ENCODE results near the gene GFPT2. TPM values are rescaled to one million over a fixed set of nuclear protein-coding genes. Genes with fewer than 3 reads are reported as not detected.

GFPT2 gene
- total RNA-seq, 1 donor from 2014 or later: 20.0 TPM

DNA sequence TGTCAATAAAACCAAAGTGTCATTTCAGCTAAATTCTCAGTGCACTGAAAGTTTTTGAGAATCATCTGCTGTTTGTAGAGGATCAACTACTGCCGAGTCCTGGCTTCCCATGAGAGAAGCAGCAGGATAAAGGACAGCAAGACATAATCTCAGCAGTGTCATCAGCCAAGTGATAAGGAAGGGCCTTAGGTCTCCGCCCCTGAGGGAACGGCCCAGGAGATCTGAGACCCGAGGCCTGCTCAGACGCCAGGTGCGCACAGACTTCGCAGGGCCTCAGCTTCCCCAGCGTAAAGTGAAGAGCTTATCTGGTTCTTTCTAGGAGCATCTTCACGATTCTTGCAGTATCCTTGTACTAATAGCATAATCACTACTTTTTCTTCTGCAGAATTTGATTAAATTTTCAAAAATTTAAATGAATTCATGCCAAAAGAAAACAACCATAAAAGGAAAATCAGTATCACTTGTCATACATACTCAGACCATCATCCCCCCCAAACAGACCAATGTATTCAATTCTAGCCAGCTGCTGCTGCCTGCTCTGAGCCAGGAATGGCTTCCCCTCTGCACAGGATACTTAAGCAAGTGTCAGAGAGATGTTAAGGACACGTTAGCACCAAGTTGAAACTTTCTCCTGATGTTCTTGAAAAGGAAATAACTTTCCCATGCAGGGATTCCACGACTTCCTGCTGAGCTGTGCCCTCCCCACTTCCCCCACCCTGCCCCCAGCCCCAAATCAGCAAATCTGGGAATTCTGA lies 2.2 kb downstream of the GFPT2 start:
- DNase-seq (ENCODE audit: low spot score): no peak

DNA sequence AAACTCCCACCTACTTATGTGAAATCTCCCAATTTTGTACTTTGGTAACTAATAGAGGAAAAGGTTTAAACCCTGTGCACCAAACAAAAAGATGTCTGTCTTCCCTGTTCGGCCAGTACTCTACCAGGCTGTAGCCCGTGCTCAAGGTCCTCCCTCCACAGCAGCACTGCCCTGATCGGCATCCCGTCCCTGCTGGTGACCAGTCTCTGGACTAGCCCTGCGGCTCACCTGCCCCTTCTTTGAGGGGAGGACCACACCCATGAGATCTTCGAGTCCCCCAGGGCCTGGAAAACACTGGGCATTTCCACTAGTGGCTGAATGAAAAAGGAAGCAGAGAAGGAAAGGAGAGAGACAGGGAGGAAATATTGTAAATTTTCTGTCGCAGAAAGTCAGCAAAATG lies 2.8 kb downstream of the GFPT2 start:
- DNase-seq (ENCODE audit: low spot score): no peak

DNA sequence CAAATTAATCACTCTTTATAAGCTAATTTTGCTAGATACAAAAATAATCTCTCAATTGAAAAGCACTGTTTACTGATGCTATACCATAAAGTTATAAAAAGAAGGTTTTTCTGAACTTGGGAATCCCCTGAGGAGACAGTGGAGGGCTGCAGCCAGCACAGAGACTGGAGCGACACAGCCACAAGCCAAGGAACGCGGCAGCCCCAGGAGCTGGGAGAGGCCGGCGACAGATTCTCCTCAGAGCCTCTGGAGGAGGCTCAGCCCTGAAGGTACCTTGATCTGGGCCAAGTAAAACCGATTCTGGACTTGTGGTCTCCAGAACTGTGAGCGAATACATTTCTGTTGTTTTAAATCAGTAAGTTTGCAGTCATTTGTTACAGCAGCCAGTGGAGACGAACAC lies 3.7 kb downstream of the GFPT2 start:
- no peak for DNase-seq (ENCODE audit: low spot score)

DNA sequence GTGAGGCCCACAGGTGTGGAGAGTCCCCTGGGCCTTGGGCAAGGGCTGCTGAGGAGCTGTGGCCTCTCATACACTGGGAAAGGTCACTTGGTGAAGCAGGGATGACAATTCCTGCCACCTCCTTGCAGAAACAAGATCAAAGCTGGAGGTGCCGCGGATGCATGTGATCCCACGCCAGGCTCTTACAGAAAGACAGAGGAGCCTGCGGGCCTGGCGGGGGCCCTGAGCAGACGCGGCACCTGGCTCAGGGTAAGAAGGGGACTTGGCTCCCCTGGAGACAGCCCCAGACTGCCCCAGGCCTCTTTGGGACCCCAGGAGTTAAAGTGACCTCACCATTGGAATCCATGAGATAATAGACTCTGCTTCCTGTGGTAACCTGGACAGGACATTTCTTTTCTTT lies 4.8 kb downstream of the GFPT2 start:
- no peak for DNase-seq (ENCODE audit: low spot score)

DNA sequence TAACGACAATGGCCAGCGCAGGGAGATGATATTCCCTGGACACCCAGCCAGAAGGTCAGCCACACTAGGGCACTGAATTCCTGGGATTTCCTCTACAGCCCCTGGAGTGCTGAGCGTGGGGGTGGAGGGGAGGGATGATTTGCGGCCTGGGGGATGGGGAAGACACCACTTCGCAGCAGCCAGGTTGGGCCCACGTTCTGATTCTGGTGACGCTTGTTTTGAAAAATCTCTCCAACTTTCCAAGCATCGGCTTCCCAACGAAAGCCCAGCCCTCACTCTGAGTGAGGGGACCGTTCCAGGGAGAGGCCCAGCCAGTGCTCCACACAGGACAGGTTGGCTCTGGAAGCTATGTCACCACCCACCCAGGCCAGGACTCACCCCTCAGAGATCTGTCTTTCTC lies 5.4 kb downstream of the GFPT2 start:
- no peak for DNase-seq (ENCODE audit: low spot score)

DNA sequence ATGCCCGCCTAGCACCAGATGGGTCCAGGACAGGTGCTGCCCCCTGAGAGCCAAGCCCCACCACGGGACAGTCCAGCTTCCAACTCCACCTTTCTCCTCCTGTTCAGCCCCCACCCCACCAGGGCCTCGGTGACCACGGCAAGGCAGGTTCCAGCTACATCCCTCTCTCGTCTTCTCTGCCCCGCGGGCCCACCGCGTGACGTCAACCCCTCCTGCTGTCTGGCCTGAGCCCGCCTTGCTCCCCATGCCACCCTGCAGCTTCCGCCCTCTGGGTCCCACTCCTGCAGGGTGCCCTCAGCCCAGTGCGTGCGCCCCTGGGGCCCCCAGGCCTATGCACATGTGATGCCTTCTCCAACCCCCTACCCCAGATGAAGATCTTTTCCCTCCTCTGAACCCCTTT lies 6.8 kb downstream of the GFPT2 start:
- DNase-seq (ENCODE audit: low spot score): no peak

DNA sequence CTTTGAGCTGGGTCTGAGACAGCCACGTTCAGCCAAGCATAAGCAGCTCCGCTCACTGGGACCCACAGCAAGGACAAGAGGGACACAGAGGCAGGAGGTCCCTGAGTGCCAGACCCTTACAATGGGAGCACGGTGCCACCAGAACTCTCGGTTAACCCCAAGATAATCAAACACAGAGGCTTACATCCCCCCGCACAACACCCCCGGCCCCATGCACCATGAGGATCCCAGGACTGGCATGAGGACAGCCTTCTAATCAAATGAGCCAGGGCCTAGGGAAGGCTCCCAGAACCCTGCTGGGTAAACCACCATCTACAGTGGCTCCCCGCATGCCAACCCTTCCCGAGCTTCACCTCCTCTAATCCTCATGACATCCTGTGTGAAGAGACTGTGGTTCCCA lies 7.4 kb downstream of the GFPT2 start:
- no peak for DNase-seq (ENCODE audit: low spot score)

DNA sequence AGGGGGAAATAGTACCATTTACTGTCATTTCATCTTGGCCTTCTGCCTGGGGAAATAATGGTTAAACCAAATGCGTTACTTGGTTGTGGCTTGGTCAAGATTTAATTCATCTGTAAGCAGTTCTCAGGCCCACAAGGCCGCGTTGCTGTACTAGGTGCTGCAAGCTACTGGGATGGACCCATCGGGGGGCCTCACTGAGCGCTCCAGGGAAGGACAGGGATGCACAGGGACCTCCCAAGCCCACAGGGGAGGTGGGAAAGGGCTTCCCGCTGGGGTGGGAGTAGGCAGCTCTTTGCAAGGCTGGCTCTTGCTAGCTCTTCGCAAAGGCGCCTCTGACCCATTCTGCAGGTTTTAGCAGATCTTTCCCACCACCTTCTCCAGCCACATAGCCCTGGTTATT lies 8.0 kb downstream of the GFPT2 start:
- DNase-seq (ENCODE audit: low spot score): no peak

DNA sequence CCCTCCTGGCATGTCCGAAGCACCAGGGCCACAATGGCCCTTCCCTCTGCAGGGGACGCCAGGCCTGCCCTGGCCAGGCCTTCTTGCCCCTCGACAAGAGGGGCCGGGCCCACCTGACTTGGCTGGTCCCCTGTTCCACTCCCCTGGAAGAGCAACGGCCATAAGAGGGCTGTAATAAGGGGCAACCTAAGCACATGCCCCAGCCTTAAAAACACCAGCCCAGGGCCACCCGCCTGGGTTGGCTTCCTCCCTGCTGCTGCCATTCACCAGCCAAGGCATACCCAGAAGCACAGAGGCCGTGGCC lies 8.5 kb downstream of the GFPT2 start:
- no peak for DNase-seq (ENCODE audit: low spot score)

DNA sequence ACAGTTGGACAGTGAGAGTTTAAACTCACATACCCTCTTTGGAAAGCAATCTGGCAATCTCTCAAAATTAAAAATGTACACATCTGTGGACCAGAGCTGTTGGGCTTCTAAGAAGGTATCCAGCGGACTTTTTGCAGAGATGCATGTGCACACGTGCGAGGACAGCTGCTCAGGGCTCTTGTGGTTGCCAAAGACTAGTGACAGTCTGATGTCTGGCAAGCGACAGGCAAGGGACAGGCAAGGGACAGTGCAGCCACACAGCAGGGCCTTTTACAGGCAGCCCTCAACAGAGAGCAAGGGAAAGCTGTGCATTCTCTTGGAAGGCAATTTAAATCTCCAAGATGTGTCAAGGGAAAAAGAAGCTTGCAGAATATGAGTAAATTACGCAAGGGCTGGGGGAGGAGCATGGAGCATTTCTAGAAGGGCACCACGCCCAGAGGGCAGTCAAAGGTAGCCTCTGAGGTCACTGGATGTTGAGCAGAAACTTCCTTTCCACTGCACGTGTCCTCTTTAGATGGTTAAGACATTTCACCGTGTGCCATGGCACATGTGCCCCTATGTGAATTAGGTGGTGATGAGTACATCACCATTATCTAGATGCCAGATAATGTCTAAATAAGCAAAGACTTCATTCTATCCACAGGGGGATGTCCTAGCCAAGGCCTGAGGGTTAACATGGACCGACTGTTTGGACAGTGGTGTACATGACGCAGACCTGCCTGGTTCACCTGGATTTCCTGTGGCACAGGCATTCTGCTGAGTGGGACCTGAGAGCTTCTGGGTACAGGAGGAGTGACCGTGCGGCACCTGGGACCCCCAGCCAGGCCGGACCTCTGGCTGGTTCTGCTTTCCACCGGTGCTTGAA lies 9.1 kb downstream of the GFPT2 start:
- no peak for DNase-seq (ENCODE audit: low spot score)

DNA sequence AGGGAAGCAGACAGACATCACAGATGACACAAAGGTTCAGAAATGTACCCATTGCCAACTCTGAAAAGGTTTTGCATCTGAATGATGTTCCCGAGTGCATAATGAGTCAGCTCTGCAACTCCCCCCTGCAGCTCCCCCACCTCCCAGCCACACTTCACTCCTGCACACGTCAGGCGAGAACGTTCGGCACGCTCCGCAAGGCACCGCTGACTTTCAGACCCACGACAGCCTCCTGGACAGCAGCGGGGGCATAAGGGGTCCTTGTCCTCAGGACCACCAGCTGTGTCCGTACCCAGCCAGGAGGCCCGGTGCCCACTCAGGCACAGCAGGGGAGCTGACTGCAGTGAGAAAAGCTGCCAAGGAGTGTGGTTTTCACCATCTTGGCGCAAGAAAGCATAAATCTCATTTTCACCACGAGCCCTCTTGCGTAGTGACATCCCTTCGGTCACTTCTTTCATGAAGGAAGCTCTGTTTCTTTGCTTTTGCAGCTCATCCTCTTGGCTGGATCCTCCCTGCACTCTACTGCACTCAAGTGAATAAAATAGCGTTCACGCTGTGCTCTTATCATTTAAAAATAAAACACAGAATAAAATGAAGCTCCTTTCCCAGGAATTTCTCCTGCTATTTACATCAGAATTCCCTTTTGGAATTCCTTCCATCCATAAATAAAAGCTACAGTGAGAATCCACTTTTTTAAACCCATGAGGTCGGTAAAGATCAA lies 9.9 kb downstream of the GFPT2 start:
- DNase-seq (ENCODE audit: low spot score): no peak

DNA sequence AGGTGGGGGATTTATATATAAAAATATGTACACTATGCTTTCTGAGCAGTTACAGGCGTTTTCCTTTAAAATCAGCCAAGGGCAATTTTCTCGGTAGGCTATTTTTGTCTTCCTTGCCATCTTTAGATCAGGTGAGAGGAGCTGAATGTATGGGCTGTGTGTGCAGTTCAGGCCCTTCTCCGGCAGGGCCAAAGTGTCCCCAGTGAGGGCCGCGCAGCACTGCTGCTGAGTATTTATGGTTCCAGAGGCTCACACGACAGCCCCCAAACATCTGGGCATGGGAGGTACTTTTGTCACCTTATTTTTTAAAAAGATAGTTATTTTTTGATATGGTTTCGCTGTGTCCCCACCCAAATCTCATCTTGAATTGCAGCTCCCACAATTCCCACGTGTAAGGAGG lies 11.5 kb downstream of the GFPT2 start:
- no peak for DNase-seq (ENCODE audit: low spot score)

DNA sequence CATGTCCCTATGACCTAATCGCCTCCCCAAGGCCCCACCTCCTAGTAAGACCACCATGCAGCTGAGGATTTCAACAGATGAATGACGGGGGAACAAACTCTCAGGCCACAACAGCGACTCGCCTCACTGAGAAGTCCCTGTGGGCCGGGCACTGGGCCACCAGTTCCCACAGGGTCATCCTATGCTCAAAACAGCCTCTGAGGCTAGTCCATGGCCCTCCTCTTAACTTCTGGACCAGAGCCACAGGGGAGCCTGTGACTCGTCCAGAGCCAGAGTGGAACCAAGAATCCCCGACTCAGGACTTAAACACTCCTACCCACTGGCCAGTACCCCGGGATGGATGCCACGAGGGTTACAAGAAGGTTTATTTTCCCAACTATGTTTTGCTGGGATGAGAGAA lies 12.3 kb downstream of the GFPT2 start:
- DNase-seq (ENCODE audit: low spot score): no peak

DNA sequence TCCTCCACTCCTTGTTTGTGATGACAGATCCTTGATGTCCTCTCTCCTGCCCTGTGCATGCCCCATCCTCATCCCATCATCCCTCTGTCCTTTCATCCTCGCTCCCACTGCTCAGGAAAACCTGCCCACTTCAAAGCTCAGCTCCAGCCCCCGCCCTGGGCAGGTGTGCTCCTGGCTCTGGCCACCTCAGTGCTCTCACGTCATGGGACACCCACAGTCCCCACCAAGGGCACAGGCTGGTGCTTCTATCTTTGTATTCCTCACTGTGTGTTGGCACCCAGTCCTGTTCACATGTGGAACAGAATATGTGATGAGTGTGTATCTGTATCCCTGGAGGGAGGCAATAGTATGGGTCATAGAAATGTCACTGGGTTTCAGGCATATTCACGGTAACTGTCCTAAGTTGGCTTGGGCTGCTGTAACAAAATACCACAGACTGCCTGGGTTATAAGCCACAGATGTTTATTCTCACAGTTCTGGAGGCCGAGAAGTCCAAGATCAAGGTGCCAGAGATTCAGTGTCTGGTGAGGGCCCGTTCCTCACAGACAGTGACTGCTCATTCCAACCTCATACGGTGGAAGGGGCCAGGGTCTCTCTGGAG lies 13.5 kb downstream of the GFPT2 start:
- DNase-seq (ENCODE audit: low spot score): no peak

DNA sequence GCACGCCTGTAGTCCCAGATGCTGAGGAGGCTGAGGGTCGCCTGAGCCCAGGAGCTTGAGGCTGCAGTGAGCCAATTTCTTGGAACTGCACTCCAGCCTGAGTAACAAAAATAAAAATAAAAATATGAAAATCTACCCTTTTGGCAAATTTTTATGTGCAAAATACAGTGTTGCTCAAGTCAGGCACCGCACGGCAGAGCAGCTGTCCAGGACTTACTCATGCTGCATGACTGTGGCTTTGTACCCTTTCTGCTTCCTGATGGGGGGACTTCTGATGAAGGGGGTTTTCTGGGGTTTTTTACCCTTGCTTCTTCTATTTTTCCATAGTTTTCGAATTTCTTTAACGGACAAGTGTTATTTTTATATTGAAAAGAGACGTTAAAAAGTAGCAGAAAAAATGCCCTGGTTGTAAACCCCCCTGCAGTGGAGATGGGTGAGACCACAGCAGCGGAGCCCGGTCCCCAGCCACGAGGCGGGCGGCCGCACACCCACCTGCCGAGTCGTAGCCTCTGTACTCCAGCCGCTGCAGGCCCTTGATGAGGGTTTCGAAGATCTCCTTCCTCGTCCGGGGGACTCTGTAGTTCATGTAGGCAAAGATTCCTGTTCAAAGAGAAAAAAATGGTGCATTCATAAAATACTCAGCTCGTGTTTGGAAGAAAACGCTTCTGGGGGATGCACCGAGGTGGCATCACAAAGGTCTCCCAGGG lies 15.0 kb downstream of the GFPT2 start:
- DNase-seq (ENCODE audit: low spot score): no peak

DNA sequence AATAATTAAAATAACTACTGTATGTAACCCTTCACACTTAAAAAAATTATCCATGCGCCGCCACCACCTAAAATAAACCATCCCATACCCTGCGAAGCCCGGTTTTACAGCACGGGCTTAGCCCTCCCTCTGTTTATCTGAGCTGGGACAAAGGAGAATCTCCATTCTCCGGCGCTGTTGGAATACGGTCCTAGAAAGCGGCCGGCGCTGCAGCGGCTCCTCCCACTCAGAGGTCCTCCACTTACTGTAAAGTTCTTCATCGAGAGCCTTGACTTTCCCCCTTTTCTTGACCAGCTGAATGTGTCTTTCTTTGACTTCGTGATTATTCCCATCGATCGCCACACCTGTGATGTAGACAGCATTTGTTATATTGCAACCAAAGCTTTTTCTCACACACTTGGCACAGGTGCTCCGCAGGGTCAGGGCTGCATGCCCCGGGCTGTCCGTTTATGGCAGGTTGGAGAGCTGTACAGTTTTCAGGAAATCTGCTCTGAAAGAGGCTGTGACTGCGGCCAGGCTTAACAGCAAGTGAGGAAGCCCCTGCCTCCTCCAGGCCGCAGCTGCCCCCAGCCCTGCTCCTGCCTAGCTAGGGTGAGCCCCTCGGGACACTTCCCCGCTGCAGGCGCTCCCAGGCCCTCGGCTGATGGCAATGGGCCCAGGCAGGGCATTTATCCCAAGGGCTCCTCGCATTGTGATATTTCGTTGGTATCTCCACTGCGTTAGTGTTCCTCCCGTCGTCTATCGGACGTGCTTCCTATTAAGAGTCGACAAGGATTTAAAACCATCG lies 16.7 kb downstream of the GFPT2 start:
- no peak for DNase-seq (ENCODE audit: low spot score)

DNA sequence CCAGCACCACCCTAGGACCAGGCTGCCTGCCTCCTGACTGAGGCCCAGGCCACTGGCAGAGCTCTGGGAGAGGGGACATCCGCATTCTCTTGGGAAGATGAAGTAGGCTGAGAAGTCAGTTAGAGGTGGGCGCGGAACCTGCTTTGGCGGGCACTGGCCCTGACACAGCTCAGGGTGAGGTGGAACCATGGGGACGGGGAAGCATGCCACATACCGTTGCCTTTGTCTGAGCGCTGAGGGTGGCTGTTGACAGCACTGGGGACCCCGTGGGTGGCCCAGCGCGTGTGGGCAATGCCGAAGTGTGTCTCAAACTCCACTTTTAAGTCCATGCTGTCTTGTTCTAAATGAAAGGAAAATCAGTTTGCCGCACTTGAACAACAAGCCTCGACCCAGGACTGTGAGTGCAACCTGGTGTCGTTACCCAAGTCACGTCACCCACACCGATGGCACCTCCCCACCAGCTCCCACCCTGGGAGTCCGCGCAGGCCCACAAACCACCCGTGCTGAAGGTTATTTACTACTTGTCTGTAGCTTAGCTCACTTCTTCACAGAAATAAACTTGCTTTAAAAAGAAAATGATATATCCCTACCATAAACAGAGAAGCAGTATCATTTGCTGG lies 17.4 kb downstream of the GFPT2 start:
- no peak for DNase-seq (ENCODE audit: low spot score)

DNA sequence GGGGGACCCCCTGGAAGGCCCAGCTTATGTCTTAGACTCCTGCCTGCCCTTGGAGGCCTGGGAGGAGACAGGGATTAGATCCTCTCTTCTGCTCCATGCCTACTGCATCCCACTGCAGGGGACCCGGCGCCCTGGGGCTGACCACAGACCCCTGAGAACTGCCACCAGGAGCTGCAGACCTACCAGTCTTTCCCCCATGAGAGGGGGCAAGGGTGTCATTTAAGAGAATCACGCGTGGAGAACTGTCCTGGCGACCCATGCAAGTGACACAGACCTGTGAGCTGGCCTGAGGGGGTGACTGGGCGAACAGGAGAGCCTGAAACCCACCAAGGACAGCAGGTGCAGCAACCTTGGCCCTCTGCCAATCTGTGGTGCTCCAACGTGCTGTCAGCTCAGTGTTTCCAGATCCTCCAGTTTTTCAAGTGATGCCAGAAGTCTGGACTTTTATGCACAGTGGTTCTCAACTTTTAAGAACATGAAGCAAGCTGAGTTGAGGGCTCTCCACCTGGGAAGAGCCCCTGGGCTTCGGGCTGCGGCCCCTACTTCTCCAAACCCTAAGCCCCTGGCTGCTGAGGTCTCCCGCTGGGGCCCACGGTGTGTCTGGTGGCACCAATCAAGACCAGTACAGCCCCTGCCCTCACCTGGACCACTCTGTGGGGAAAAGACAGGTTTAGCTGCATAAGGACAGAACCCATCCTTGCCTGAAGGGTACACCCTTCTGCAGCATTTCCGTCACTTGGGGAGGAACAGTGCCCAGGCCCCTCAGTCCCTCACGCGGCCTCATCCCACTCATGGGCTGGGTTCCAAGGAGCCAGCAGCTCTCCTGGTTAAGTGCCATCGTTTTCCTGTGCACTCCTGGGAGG lies 18.2 kb downstream of the GFPT2 start:
- DNase-seq (ENCODE audit: low spot score): no peak

DNA sequence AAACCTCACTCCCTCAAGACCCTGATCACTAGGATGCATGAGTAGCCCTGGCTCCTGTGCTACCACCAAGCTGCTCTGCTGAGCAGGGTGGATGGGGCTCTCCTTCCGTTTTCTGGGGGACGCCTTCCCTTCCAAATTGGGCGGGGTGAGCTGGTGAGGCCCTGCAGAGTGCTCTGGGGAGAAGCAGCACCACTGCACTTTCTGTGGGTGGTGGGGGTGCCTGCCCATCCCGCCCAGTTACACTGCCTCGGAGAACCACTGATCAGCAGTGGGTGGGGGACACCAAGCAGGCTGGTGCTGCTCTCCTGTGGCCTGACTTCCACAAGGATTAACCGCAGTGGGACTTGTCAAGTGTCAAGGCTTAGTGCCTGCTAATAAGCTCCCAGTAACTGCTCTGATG lies 19.0 kb downstream of the GFPT2 start:
- DNase-seq (ENCODE audit: low spot score): no peak

DNA sequence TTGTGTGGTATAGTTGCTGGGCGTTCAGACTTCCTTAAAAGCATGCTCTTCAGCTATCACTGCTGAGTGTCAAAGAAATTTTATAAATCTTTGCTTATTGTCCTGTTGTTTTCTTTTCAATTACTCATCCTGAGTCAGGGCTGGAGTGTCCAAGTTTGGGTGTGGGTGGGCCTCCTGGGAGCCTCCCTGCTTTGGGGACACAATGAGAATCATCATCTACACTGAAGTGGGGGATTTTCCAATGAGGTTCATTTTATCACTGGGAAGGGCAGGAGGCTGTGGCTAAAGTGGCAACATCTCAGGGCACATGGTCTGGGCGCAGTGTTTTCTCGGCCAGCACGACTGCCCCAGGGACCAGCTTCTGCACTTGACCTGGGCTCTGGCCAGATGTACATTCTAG lies 19.5 kb downstream of the GFPT2 start:
- DNase-seq (ENCODE audit: low spot score): no peak

Measured in ureter (tissue), 1 donor.